Ovary (tissue), 3 donors: ENCODE measurements around the gene SFXN5.

Source experiments
- EP300 ChIP-seq: sonication (generic); formaldehyde crosslinking; IDR thresholded peaks from one replicate; pipeline ENCODE4 v1.6.1; 2017; ENCODE audit warnings: antibody characterized with exemption
- POLR2A ChIP-seq: fragments of 450-650 bp; IDR thresholded peaks from one replicate; pipeline ENCODE4 v1.6.1; 2017; ENCODE audit warnings: antibody characterized with exemption, mild to moderate bottlenecking, moderate library complexity
- TF ChIP-seq, protein P1 (sequence below), 3 donors: fragments of 450-650 bp in 2 of 3; fragments of 200-600 bp in 1 of 3; IDR thresholded peaks; one replicate each; pipeline versions ENCODE4 v1.5.1 to v1.8.0; 2016 to 2022; ENCODE audit warnings: antibody characterized with exemption in 3 of 3, mild to moderate bottlenecking in 1 of 3
- donor health status: DM: no; HTN: no; CAD: no.

DNA sequence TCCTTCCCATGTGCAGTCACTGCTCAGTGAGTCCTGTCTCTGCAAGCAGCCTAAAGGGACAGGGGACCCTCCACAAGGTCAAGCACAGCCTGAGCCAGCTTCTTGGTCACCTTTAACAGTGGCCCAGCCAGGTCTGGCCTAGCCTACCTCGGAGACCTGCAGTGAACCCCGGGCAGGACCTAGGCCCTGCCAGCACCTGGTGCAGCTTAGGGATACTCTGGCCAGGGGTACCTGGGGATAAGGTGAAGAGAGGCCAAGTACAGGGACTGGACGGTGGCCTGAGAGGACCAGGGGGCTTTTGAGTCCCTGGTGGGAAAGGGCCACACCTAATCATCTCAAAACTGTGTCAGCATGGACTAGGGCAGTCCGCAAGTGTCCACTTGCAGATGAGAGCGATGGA, 86.4 kb downstream of the SFXN5 start:
- TF ChIP-seq, protein P1, sequence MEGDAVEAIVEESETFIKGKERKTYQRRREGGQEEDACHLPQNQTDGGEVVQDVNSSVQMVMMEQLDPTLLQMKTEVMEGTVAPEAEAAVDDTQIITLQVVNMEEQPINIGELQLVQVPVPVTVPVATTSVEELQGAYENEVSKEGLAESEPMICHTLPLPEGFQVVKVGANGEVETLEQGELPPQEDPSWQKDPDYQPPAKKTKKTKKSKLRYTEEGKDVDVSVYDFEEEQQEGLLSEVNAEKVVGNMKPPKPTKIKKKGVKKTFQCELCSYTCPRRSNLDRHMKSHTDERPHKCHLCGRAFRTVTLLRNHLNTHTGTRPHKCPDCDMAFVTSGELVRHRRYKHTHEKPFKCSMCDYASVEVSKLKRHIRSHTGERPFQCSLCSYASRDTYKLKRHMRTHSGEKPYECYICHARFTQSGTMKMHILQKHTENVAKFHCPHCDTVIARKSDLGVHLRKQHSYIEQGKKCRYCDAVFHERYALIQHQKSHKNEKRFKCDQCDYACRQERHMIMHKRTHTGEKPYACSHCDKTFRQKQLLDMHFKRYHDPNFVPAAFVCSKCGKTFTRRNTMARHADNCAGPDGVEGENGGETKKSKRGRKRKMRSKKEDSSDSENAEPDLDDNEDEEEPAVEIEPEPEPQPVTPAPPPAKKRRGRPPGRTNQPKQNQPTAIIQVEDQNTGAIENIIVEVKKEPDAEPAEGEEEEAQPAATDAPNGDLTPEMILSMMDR (IDR thresholded peaks at IDR 0.05): no peak
- no peak for TF ChIP-seq POLR2A
- TF ChIP-seq EP300: no peak
